GM06990 (cell line): Measurements from ENCODE around the gene POPDC3.

Source experiments
- DNase-seq: peaks from one replicate; pipeline ENCODE4 v3.0.0-alpha.2; 2011; ENCODE audit not compliant: insufficient read length; ENCODE audit errors: extremely low read depth
- H3K27me3 ChIP-seq: replicated peaks from 2 replicates; pipeline ENCODE4 v1.6.0; 2011; ENCODE audit warnings: low read length; ENCODE audit not compliant: control insufficient read depth, insufficient read depth
- H3K36me3 ChIP-seq: 2 replicates; pipeline ENCODE4 v1.5.1; 2011; ENCODE audit warnings: low read length; ENCODE audit not compliant: control insufficient read depth, insufficient read depth
- H3K4me3 ChIP-seq: replicated peaks from 2 replicates; pipeline ENCODE4 v1.5.1; 2011; ENCODE audit warnings: low read depth, mild to moderate bottlenecking, control low read depth, low read length
- TF ChIP-seq, protein P1 (sequence below): IDR thresholded peaks from 2 replicates; pipeline ENCODE4 v1.5.1; 2011; ENCODE audit warnings: low read length, control low read depth, mild to moderate bottlenecking, inconsistent platforms; ENCODE audit not compliant: insufficient read depth, poor library complexity, severe bottlenecking

POPDC3 gene

DNA sequence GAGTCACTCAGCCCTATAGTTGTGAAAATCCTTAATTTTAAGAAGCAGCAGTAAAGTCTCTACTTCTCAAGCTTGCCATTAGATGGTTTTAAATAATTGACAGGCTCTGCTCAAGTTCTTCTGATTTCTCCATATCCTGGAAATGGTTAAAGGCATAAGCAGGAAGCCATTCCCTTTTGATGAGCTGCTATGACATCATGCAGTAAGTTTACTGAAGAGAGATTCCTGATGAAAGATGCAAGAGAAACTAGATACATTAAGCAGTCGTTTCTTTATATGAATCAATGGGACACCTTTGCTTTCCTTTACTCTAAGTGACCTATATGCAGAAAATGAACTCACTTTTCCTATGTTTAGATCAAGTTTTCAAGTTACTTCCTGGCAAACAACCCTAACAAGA, 9.8 kb downstream of the POPDC3 start:
- TF ChIP-seq, protein P1, sequence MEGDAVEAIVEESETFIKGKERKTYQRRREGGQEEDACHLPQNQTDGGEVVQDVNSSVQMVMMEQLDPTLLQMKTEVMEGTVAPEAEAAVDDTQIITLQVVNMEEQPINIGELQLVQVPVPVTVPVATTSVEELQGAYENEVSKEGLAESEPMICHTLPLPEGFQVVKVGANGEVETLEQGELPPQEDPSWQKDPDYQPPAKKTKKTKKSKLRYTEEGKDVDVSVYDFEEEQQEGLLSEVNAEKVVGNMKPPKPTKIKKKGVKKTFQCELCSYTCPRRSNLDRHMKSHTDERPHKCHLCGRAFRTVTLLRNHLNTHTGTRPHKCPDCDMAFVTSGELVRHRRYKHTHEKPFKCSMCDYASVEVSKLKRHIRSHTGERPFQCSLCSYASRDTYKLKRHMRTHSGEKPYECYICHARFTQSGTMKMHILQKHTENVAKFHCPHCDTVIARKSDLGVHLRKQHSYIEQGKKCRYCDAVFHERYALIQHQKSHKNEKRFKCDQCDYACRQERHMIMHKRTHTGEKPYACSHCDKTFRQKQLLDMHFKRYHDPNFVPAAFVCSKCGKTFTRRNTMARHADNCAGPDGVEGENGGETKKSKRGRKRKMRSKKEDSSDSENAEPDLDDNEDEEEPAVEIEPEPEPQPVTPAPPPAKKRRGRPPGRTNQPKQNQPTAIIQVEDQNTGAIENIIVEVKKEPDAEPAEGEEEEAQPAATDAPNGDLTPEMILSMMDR, result no peak
- H3K36me3 ChIP-seq, result no peaks in the 10 kb centered on the region
- no peak overlapping the region for H3K4me3 ChIP-seq
- no peaks in the 10 kb centered on the region for H3K27me3 ChIP-seq
- DNase-seq, result no peak

- no peak for DNase-seq
- TF ChIP-seq, protein P1, result no peak
- Histone ChIP-seq H3K4me3 (no peak overlapping the region), H3K36me3 (no peaks in the 10 kb centered on the region), H3K27me3 (no peaks in the 10 kb centered on the region)
Measured at GRCh38 chr6:105167914-105168313, 11.9 kb downstream of the POPDC3 start.

DNA sequence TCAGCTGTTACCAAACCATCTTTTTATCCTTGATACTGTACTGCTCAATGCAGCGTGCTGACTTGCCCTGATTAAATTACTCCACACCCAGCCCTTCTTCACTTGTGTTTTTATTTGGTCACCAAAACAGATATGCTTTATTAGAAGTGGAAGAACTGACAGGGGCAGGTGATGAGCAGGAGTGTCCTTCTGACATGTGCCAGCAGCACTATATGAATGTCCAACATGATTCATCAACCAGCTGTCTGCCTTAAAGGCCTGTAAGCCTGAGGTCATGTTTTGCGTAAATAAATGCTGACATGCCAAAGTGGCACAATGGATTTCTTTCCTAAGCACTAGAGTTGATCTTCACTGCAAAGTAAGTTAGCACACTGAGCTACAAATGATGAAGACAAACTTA, 15.4 kb downstream of the POPDC3 start:
- TF ChIP-seq, protein P1, result no peak
- H3K4me3 ChIP-seq, result no peak overlapping the region
- no peaks in the 10 kb centered on the region for H3K27me3 ChIP-seq
- no peak for DNase-seq
- H3K36me3 ChIP-seq, result no peaks in the 10 kb centered on the region

GRCh38 chr6:105163183-105163582, 16.6 kb downstream of the POPDC3 start:
- no peaks in the 10 kb centered on the region for H3K36me3 ChIP-seq
- H3K4me3 ChIP-seq, result no peak overlapping the region
- no peaks in the 10 kb centered on the region for H3K27me3 ChIP-seq
- TF ChIP-seq, protein P1, result no peak
- no peak for DNase-seq

DNA sequence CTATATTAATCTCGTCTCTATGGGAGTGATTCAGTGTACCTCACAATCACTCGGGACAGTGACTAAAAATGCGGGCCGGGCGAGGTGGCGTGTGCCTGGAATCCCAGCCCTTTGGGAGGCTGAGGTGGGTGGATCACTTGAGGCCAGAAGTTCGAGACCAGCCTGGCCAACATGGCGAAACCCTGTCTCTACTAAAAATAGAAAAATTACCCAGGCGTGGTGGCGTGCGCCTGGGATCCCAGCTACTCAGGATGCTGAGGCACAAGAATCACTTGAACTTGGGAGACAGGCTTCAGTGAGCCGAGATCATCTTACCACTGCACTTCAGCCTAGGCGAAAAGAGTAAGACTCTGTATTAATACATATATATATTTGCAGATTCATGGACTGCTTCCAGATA, 17.4 kb downstream of the POPDC3 start:
- Histone ChIP-seq H3K27me3 (no peaks in the 10 kb centered on the region), H3K4me3 (no peak overlapping the region), H3K36me3 (no peaks in the 10 kb centered on the region)
- TF ChIP-seq, protein P1, result no peak
- DNase-seq, result no peak

- H3K27me3 ChIP-seq, result no peaks in the 10 kb centered on the region
- H3K4me3 ChIP-seq, result no peak overlapping the region
- DNase-seq, result no peak
- TF ChIP-seq, protein P1, result no peak
- H3K36me3 ChIP-seq, result no peaks in the 10 kb centered on the region
Measured at GRCh38 chr6:105161421-105161820, 18.4 kb downstream of the POPDC3 start.
